ENCODE data around the gene SSRP1.

DNA sequence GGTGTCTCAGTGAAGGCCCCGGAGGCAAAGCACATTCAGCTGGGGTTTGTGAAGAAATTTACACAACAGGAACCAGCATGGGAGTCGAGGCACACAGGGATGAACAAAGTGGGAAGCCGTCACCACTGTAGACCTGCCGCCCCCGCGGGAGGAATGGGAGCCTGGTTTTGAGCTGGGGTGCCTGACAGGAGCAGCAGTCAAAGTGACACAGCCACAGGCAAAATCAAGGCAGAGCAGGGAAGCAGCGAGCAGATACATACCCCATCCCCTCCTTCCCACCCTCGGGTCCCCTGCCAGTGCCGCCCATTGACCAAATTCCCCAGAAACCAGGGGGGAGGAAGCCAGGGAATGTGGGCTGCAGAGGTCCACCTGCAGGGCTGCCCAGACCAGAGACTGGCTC, 23.3 kb upstream of the SSRP1 start:
- TF ChIP-seq FOXM1 (IDR thresholded peaks at IDR 0.05; ENCODE audit: borderline replicate concordance, low read depth) (no peak), EP300 (IDR thresholded peaks at IDR 0.05; ENCODE audit: borderline replicate concordance) (no peak), TEAD4 (IDR thresholded peaks at IDR 0.05) (no peak), TAF1 (IDR thresholded peaks at IDR 0.05; ENCODE audit: low read depth) (no peak), NFIC (IDR thresholded peaks at IDR 0.05) (no peak), RAD21 (IDR thresholded peaks at IDR 0.05; ENCODE audit: low read depth) (no peak)
- TF ChIP-seq, protein P1, sequence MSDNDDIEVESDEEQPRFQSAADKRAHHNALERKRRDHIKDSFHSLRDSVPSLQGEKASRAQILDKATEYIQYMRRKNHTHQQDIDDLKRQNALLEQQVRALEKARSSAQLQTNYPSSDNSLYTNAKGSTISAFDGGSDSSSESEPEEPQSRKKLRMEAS (IDR thresholded peaks at IDR 0.05) = no peak
- TF ChIP-seq, protein P2, sequence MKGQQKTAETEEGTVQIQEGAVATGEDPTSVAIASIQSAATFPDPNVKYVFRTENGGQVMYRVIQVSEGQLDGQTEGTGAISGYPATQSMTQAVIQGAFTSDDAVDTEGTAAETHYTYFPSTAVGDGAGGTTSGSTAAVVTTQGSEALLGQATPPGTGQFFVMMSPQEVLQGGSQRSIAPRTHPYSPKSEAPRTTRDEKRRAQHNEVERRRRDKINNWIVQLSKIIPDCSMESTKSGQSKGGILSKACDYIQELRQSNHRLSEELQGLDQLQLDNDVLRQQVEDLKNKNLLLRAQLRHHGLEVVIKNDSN (IDR thresholded peaks at IDR 0.05) = no peak

Measured in Ishikawa (cell line).